SK-N-SH (cell line): ENCODE results near the gene SNX21. TPM values are rescaled to one million over a fixed set of nuclear protein-coding genes. Genes with fewer than 3 reads are reported as not detected.

Experiments used
- CTCF ChIA-PET: fragments of 300-600, 350-600 bp; formaldehyde crosslinking; extraction: SDS; loops from one replicate; lab custom pipeline; 2021; lab: Yijun Ruan, JAX
- POLR2A ChIA-PET: fragments of 350-600 bp; sonication (Branson Sonifier 250); formaldehyde crosslinking; extraction: SDS; loops from one replicate; lab custom pipeline; 2020; ENCODE audit warnings: antibody characterized with exemption, inconsistent platforms; lab: Yijun Ruan, JAX
- DNase-seq: peaks from one replicate; pipeline ENCODE4 v3.0.0; 2012
- H2AFZ ChIP-seq: fragments of 200-600 bp; sonication (generic); 2 replicates; pipeline ENCODE4 v1.8.1; 2016; ENCODE audit warnings: antibody characterized with exemption, mild to moderate bottlenecking, low read depth
- H3F3A ChIP-seq: fragments of 200-600 bp; sonication (generic); replicated peaks from 2 replicates; pipeline ENCODE3; 2016; ENCODE audit warnings: antibody characterized with exemption, mild to moderate bottlenecking; ENCODE audit not compliant: insufficient read depth
- H3K27ac ChIP-seq, 2 experiments: fragments of 200-500 bp in 1 of 2; fragments of 200-600 bp in 1 of 2; sonication (Bioruptor generic) in 1 of 2; sonication (generic), shearing (Covaris generic) in 1 of 2; 2 replicates each; pipeline versions ENCODE4 v1.5.1 to v1.6.1; 2014 to 2016; ENCODE audit warnings: low read depth in 2 of 2, inconsistent platforms in 1 of 2, low read length in 1 of 2, mild to moderate bottlenecking in 1 of 2, mixed read lengths in 1 of 2
- H3K27me3 ChIP-seq: fragments of 200-600 bp; sonication (generic), shearing (Covaris generic); 2 replicates; pipeline ENCODE4 v1.6.1; 2016; ENCODE audit warnings: mixed run types; ENCODE audit not compliant: insufficient read depth
- H3K36me3 ChIP-seq, 2 experiments: fragments of 200-500 bp in 1 of 2; fragments of 200-600 bp in 1 of 2; sonication (Bioruptor generic) in 1 of 2; sonication (generic) in 1 of 2; replicated peaks in 1 of 2; 2 replicates each; pipeline versions ENCODE3 to v1.5.1; 2014 to 2016; ENCODE audit warnings: low read length in 1 of 2, mild to moderate bottlenecking in 1 of 2; ENCODE audit not compliant: insufficient read depth in 2 of 2, control insufficient read depth in 1 of 2
- H3K4me1 ChIP-seq, 2 experiments: fragments of 200-500 bp in 1 of 2; fragments of 200-600 bp in 1 of 2; sonication (Bioruptor generic) in 1 of 2; sonication (generic), shearing (Covaris generic) in 1 of 2; 2 replicates each; pipeline versions ENCODE4 v1.5.1 to v1.6.1; 2014 to 2016; ENCODE audit warnings: low read depth in 1 of 2, low read length in 1 of 2, mixed run types in 1 of 2; ENCODE audit not compliant: insufficient read depth in 2 of 2, control insufficient read depth in 1 of 2
- H3K4me2 ChIP-seq: fragments of 200-600 bp; sonication (generic), shearing (Covaris generic); 2 replicates; pipeline ENCODE4 v1.6.1; 2017; ENCODE audit warnings: mixed run types
- H3K4me3 ChIP-seq, 2 experiments: fragments of 200-500 bp in 1 of 2; fragments of 200-600 bp in 1 of 2; sonication (Bioruptor generic) in 1 of 2; sonication (generic), shearing (Covaris generic) in 1 of 2; 2 replicates each; pipeline versions ENCODE4 v1.5.1 to v1.8.1; 2014 to 2016; ENCODE audit warnings: low read depth in 2 of 2, inconsistent platforms in 1 of 2, low read length in 1 of 2, mild to moderate bottlenecking in 1 of 2, mixed read lengths in 1 of 2, moderate library complexity in 1 of 2
- H3K79me2 ChIP-seq: fragments of 200-600 bp; sonication (generic); 2 replicates; pipeline ENCODE4 v1.8.1; 2017; ENCODE audit warnings: mild to moderate bottlenecking; ENCODE audit not compliant: insufficient read depth
- H3K9ac ChIP-seq: fragments of 200-600 bp; sonication (generic); 2 replicates; pipeline ENCODE4 v1.6.1; 2017; ENCODE audit warnings: mixed run types
- H3K9me2 ChIP-seq: fragments of 200-600 bp; sonication (generic); 2 replicates; pipeline ENCODE4 v1.6.1; 2017; ENCODE audit warnings: mixed run types
- H3K9me3 ChIP-seq: fragments of 200-600 bp; sonication (generic); 2 replicates; pipeline ENCODE4 v1.6.1; 2017; ENCODE audit warnings: mixed run types, mild to moderate bottlenecking, moderate library complexity
- H4K20me1 ChIP-seq: fragments of 200-600 bp; sonication (generic); 2 replicates; pipeline ENCODE4 v1.6.1; 2017; ENCODE audit warnings: mild to moderate bottlenecking, mixed run types; ENCODE audit not compliant: insufficient read depth
- ELF1 ChIP-seq: IDR thresholded peaks from 2 replicates; pipeline ENCODE4 v1.4.0; 2012
- EZH2phosphoT487 ChIP-seq: fragments of 200-600 bp; sonication (generic); IDR thresholded peaks from 2 replicates; pipeline ENCODE4 v1.6.1; 2017; ENCODE audit warnings: low read depth, mixed run types, mild to moderate bottlenecking, antibody characterized with exemption, moderate library complexity, borderline replicate concordance
- GABPA ChIP-seq: IDR thresholded peaks from 2 replicates; pipeline ENCODE4 v1.4.0; 2012; ENCODE audit warnings: low read depth, mild to moderate bottlenecking
- GATA2 ChIP-seq: sonication (generic); formaldehyde crosslinking; IDR thresholded peaks from 2 replicates; pipeline ENCODE4 v1.5.0; 2020; ENCODE audit warnings: mild to moderate bottlenecking, missing genetic modification reagents
- NFIC ChIP-seq: IDR thresholded peaks from 2 replicates; pipeline ENCODE4 v1.4.0; 2012; ENCODE audit warnings: borderline replicate concordance
- RAD21 ChIP-seq: IDR thresholded peaks from 2 replicates; pipeline ENCODE4 v1.6.1; 2012; ENCODE audit warnings: mild to moderate bottlenecking, low read length
- SIN3A ChIP-seq: IDR thresholded peaks from 2 replicates; pipeline ENCODE4 v1.6.1; 2012; ENCODE audit warnings: low read depth, mild to moderate bottlenecking, low read length, moderate library complexity, borderline replicate concordance
- SMC3 ChIP-seq: IDR thresholded peaks from 2 replicates; pipeline ENCODE4 v1.6.1; 2012; ENCODE audit warnings: low read depth, low read length, improper control_type of control experiment
- TEAD4 ChIP-seq: IDR thresholded peaks from 2 replicates; pipeline ENCODE4 v1.4.0; 2012; ENCODE audit warnings: mild to moderate bottlenecking, borderline replicate concordance; ENCODE audit not compliant: insufficient read depth
- WGBS: methylation state at CpG from one replicate; pipeline ENCODE4 v1.1.6; 2017; ENCODE audit warnings: low lambda C conversion rate; 5-methylcytosine and 5-hydroxymethylcytosine counted together
- polyA plus RNA-seq, 3 experiments: library from polyadenylated mRNA; depleted of rRNA; stranded (reverse); fragments of >200 nt; gene quantifications; 2 replicates each; pipeline ENCODE4 v1.2.3, GENCODE V29; 2012
- TF ChIP-seq, protein P1 (sequence below): fragments of 150-350 bp; IDR thresholded peaks from 2 replicates; pipeline ENCODE4 v1.6.1; 2017; ENCODE audit warnings: antibody characterized with exemption, low read length, low read depth, borderline replicate concordance
- TF ChIP-seq, protein P2 (sequence below): fragments of 150-350 bp; IDR thresholded peaks from 2 replicates; pipeline ENCODE4 v1.6.1; 2016; ENCODE audit warnings: mild to moderate bottlenecking, low read depth, low read length
- TF ChIP-seq, protein P3 (sequence below): IDR thresholded peaks from 2 replicates; pipeline ENCODE4; 2012
- TF ChIP-seq, protein P4 (sequence below): IDR thresholded peaks from 2 replicates; pipeline ENCODE4 v1.4.0; 2012; ENCODE audit warnings: low read depth, borderline replicate concordance
- TF ChIP-seq, protein P5 (sequence below): fragments of 200-600 bp; sonication (generic); IDR thresholded peaks from 2 replicates; pipeline ENCODE4 v1.6.1; 2017; ENCODE audit warnings: antibody characterized with exemption, mild to moderate bottlenecking, moderate library complexity
- TF ChIP-seq, protein P6 (sequence below): IDR thresholded peaks from 2 replicates; pipeline ENCODE4 v1.4.0; 2012; ENCODE audit warnings: low read depth, borderline replicate concordance

The SNX21 gene
- polyA plus RNA-seq, 1 of the 3 experiments (the other 2 are of a cell fraction): 22.1 TPM

DNA sequence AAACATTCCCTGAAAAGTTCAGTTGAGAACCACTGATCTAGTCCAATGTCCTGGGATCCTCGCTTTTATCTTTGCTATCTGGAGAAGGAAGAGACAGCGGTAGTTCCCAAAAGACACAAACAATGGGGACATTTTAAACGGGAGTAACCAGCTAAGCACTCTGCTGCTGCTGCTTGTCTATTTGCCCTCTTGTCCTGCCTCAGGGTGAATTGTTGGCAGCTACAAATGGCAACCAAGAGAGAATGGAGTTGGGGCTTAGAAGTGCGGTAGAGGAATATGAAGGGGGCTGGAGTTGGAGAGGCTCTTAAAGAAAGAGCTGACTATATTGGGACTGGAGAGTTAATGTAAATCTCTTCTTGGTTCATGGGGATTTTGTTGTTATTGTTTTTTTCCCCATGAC is 41.0 kb downstream of the SNX21 start:
- WGBS: 81% methylated on average over 4 of the region's 4 CpGs
- no peaks in the 10 kb centered on the region for H3K4me1 ChIP-seq
- H3K27ac ChIP-seq: no peak overlapping the region
- no peak for TF ChIP-seq ELF1
- TF ChIP-seq, all 33 proteins: peak for 0
- no peaks in the 10 kb centered on the region for H3K9me3 ChIP-seq
- no peaks in the 10 kb centered on the region for H3F3A ChIP-seq
- POLR2A ChIA-PET: interaction anchor here (1.2 kb wide), 1 partner anchor 17 kb away, joined by 3 read pairs; the partner anchor contains the start of gene CTSA
- no peaks in the 10 kb centered on the region for H3K9me2 ChIP-seq
- no peaks in the 10 kb centered on the region for H3K27me3 ChIP-seq
- H3K36me3 ChIP-seq: peaks cover 0 to 4% of the 10 kb centered on the region in 2 experiments
- H3K4me2 ChIP-seq: no peak overlapping the region
- H3K9ac ChIP-seq: no peak overlapping the region
- H3K4me3 ChIP-seq: no peak overlapping the region
- no peaks in the 10 kb centered on the region for H3K79me2 ChIP-seq
- no peaks in the 10 kb centered on the region for H4K20me1 ChIP-seq
- CTCF ChIA-PET: interaction anchor here (1.3 to 2.2 kb wide), 3 partner anchors 11 to 95 kb away, joined by 3 to 8 read pairs (median 3); partner anchors contain the start of gene NEURL2
- no peak for DNase-seq
- H2AFZ ChIP-seq: no peak overlapping the region

DNA sequence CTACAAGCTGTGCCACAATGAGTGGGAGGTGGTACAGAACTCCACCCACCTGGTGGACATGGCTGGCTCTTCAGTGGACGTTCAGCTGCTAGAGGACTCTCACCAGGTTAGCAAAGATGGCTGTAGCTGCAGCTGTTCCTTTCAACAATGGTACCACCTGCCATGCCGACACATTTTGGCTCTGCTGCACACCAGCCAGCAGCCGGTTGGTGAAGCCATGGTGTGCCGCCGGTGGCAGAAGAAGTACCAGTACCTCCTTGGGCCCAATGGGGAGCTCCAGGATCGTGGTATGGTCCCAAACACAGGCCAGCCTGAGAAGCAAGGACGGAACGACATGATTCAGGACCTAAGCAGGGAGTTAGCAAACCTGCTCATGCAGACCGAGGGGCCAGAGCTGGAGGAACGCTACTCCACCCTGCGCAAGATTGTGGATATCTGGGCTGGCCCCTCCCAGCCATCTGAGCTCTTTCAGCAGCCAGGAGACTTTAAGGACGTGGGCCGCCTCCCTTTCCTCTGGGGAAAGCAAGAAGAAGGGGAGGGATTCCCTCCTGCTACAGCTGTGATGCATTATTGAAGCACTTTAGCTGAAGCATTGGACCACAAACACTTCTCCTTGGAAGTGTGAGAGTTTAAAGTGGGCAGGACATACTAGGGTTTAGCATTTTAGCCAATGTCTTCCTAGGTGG is 44.6 kb downstream of the SNX21 start:
- no peak overlapping the region for H3K4me2 ChIP-seq

More for the DNA sequence above, 44.6 kb downstream of the SNX21 start:
- no peak overlapping the region for H2AFZ ChIP-seq
- POLR2A ChIA-PET: no interaction called here
- TF ChIP-seq RAD21: no peak
- no peak for TF ChIP-seq GABPA
- TF ChIP-seq, protein P1, sequence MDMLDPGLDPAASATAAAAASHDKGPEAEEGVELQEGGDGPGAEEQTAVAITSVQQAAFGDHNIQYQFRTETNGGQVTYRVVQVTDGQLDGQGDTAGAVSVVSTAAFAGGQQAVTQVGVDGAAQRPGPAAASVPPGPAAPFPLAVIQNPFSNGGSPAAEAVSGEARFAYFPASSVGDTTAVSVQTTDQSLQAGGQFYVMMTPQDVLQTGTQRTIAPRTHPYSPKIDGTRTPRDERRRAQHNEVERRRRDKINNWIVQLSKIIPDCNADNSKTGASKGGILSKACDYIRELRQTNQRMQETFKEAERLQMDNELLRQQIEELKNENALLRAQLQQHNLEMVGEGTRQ: no peak
- TF ChIP-seq, protein P2, sequence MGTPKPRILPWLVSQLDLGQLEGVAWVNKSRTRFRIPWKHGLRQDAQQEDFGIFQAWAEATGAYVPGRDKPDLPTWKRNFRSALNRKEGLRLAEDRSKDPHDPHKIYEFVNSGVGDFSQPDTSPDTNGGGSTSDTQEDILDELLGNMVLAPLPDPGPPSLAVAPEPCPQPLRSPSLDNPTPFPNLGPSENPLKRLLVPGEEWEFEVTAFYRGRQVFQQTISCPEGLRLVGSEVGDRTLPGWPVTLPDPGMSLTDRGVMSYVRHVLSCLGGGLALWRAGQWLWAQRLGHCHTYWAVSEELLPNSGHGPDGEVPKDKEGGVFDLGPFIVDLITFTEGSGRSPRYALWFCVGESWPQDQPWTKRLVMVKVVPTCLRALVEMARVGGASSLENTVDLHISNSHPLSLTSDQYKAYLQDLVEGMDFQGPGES: no peak
- TF ChIP-seq SMC3: no peak
- TF ChIP-seq SIN3A: no peak
- TF ChIP-seq, protein P3, sequence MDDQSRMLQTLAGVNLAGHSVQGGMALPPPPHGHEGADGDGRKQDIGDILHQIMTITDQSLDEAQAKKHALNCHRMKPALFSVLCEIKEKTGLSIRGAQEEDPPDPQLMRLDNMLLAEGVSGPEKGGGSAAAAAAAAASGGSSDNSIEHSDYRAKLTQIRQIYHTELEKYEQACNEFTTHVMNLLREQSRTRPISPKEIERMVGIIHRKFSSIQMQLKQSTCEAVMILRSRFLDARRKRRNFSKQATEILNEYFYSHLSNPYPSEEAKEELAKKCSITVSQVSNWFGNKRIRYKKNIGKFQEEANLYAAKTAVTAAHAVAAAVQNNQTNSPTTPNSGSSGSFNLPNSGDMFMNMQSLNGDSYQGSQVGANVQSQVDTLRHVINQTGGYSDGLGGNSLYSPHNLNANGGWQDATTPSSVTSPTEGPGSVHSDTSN: no peak
- TF ChIP-seq, protein P4, sequence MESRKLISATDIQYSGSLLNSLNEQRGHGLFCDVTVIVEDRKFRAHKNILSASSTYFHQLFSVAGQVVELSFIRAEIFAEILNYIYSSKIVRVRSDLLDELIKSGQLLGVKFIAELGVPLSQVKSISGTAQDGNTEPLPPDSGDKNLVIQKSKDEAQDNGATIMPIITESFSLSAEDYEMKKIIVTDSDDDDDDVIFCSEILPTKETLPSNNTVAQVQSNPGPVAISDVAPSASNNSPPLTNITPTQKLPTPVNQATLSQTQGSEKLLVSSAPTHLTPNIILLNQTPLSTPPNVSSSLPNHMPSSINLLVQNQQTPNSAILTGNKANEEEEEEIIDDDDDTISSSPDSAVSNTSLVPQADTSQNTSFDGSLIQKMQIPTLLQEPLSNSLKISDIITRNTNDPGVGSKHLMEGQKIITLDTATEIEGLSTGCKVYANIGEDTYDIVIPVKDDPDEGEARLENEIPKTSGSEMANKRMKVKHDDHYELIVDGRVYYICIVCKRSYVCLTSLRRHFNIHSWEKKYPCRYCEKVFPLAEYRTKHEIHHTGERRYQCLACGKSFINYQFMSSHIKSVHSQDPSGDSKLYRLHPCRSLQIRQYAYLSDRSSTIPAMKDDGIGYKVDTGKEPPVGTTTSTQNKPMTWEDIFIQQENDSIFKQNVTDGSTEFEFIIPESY: no peak
- TF ChIP-seq, protein P5, sequence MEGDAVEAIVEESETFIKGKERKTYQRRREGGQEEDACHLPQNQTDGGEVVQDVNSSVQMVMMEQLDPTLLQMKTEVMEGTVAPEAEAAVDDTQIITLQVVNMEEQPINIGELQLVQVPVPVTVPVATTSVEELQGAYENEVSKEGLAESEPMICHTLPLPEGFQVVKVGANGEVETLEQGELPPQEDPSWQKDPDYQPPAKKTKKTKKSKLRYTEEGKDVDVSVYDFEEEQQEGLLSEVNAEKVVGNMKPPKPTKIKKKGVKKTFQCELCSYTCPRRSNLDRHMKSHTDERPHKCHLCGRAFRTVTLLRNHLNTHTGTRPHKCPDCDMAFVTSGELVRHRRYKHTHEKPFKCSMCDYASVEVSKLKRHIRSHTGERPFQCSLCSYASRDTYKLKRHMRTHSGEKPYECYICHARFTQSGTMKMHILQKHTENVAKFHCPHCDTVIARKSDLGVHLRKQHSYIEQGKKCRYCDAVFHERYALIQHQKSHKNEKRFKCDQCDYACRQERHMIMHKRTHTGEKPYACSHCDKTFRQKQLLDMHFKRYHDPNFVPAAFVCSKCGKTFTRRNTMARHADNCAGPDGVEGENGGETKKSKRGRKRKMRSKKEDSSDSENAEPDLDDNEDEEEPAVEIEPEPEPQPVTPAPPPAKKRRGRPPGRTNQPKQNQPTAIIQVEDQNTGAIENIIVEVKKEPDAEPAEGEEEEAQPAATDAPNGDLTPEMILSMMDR: no peak
- TF ChIP-seq TEAD4: no peak
- no peak for TF ChIP-seq NFIC
- TF ChIP-seq, protein P6, sequence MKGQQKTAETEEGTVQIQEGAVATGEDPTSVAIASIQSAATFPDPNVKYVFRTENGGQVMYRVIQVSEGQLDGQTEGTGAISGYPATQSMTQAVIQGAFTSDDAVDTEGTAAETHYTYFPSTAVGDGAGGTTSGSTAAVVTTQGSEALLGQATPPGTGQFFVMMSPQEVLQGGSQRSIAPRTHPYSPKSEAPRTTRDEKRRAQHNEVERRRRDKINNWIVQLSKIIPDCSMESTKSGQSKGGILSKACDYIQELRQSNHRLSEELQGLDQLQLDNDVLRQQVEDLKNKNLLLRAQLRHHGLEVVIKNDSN: no peak
- TF ChIP-seq EZH2phosphoT487: no peak
- no peak for TF ChIP-seq GATA2
- H3K27ac ChIP-seq: no peak overlapping the region
- CTCF ChIA-PET: interaction anchor here (0.6 to 1.0 kb wide), 2 partner anchors 12 to 504 kb away, joined by 3 read pairs; no protein-coding TSS in a partner anchor
- no peaks in the 10 kb centered on the region for H3K27me3 ChIP-seq
- WGBS: 82% methylated on average over 10 of the region's 13 CpGs
- no peaks in the 10 kb centered on the region for H3K9me2 ChIP-seq
- no peak overlapping the region for H3K9ac ChIP-seq
- DNase-seq: no peak
- peaks cover 14% of the 10 kb centered on the region for H3K79me2 ChIP-seq
- peaks cover 0 to 3% of the 10 kb centered on the region in 2 experiments; a peak in 1 of 4 replicates for H3K4me1 ChIP-seq
- no peaks in the 10 kb centered on the region for H4K20me1 ChIP-seq
- no peaks in the 10 kb centered on the region for H3K9me3 ChIP-seq
- H3K4me3 ChIP-seq: no peak overlapping the region
- peaks cover 3 to 11% of the 10 kb centered on the region in 2 experiments for H3K36me3 ChIP-seq
- H3F3A ChIP-seq: no peaks in the 10 kb centered on the region
